Left ventricle myocardium inferior (tissue), 1 donor: ENCODE measurements around the gene SPAG8. TPM values are rescaled to one million over a fixed set of nuclear protein-coding genes. Genes with fewer than 3 reads are reported as not detected.

ENCODE experiments used
- DNase-seq: peaks from one replicate; pipeline ENCODE4 v3.0.0-alpha.2; 2020
- H3K27ac ChIP-seq: fragments of 200-600 bp; replicated peaks from 2 replicates; pipeline ENCODE4 v1.8.0; 2021
- H3K27me3 ChIP-seq: fragments of 200-600 bp; 2 replicates; pipeline ENCODE4 v1.8.0; 2021; ENCODE audit warnings: low read depth
- H3K36me3 ChIP-seq: fragments of 200-600 bp; 2 replicates; pipeline ENCODE4 v1.8.0; 2021
- H3K4me1 ChIP-seq: fragments of 200-600 bp; 2 replicates; pipeline ENCODE4 v1.8.0; 2021
- H3K4me3 ChIP-seq: fragments of 200-600 bp; 2 replicates; pipeline ENCODE4 v1.8.0; 2021; ENCODE audit warnings: mild to moderate bottlenecking, moderate library complexity
- H3K9me3 ChIP-seq: fragments of 200-600 bp; replicated peaks from 2 replicates; pipeline ENCODE4 v1.8.0; 2021
- CTCF ChIP-seq: fragments of 200-600 bp; IDR thresholded peaks from 2 replicates; pipeline ENCODE4 v1.8.0; 2021; ENCODE audit warnings: antibody characterized with exemption, mild to moderate bottlenecking, borderline replicate concordance
- intact Hi-C: fragments of 100-400 bp; cut with micrococcal nuclease; formaldehyde crosslinking; loops from one replicate; pipeline ENCODE4 v1.11.0; 2022
- total RNA-seq: library from RNA; stranded (reverse); fragmentation: NEBNext Ultra II Directional; extraction: Animal tissue kit (Norgen Biotek cat#: 25700); gene quantifications from one replicate; pipeline ENCODE4 v1.2.1, GENCODE V29; 2021
- donor health status: DM: no; HTN: yes; CAD: no; lungs with severe emphysema.

The SPAG8 gene
- total RNA-seq, 1 donor from 2014 or later, result 3.4 TPM

GRCh38 chr9:35856882-35857281 is 44.8 kb upstream of the SPAG8 start:
- Histone ChIP-seq H3K4me3 (no peak overlapping the region), H3K4me1 (peaks cover 13% of the 10 kb centered on the region), H3K27ac (no peak overlapping the region), H3K27me3 (no peaks in the 10 kb centered on the region), H3K9me3 (no peaks in the 10 kb centered on the region), H3K36me3 (peaks cover 14% of the 10 kb centered on the region)
- intact Hi-C loops, result no loop called here
- no peak for TF ChIP-seq CTCF
- no peak for DNase-seq

- no peak for DNase-seq
- intact Hi-C loops, result no loop called here
Measured at GRCh38 chr9:35856206-35856605, 44.1 kb upstream of the SPAG8 start.

GRCh38 chr9:35854091-35854762 is 42.2 kb upstream of the SPAG8 start:
- intact Hi-C loops, result no loop called here
- Histone ChIP-seq H3K27ac (no peak overlapping the region), H3K36me3 (peaks cover 14% of the 10 kb centered on the region), H3K4me3 (no peak overlapping the region), H3K27me3 (no peaks in the 10 kb centered on the region), H3K4me1 (peaks cover 1% of the 10 kb centered on the region), H3K9me3 (no peaks in the 10 kb centered on the region)
- TF ChIP-seq CTCF, result no peak
- no peak for DNase-seq

More at GRCh38 chr9:35856206-35856605, 44.1 kb upstream of the SPAG8 start:
- Histone ChIP-seq H3K9me3 (no peaks in the 10 kb centered on the region), H3K4me1 (peaks cover 13% of the 10 kb centered on the region), H3K27ac (no peak overlapping the region), H3K27me3 (no peaks in the 10 kb centered on the region), H3K36me3 (peaks cover 14% of the 10 kb centered on the region), H3K4me3 (no peak overlapping the region)
- TF ChIP-seq CTCF, result no peak

- no peak for TF ChIP-seq CTCF
- Histone ChIP-seq H3K36me3 (peaks cover 14% of the 10 kb centered on the region), H3K4me1 (peaks cover 7% of the 10 kb centered on the region), H3K27ac (no peak overlapping the region), H3K9me3 (no peaks in the 10 kb centered on the region), H3K4me3 (no peak overlapping the region), H3K27me3 (no peaks in the 10 kb centered on the region)
- intact Hi-C loops, result no loop called here
- DNase-seq, result no peak
Measured at GRCh38 chr9:35852876-35853865, 41.1 kb upstream of the SPAG8 start.

- no peak for TF ChIP-seq CTCF
Measured at GRCh38 chr9:35852267-35852815, 40.3 kb upstream of the SPAG8 start.

More at GRCh38 chr9:35852267-35852815, 40.3 kb upstream of the SPAG8 start:
- H3K36me3 ChIP-seq, result peaks cover 16% of the 10 kb centered on the region
- H3K27ac ChIP-seq, result no peak overlapping the region
- peaks cover 16% of the 10 kb centered on the region for H3K4me1 ChIP-seq
- no peaks in the 10 kb centered on the region for H3K9me3 ChIP-seq
- no peak overlapping the region for H3K4me3 ChIP-seq
- intact Hi-C loops, result no loop called here
- no peak for DNase-seq
- H3K27me3 ChIP-seq, result no peaks in the 10 kb centered on the region
